Memory B cell (primary cell): Measurements from ENCODE around the gene NPIPA8.
A peak's percentile ranks its signal among the peaks of the same experiment; 100 is the strongest.
"Not testable (repeated sequence)": the region's sequence is repeated elsewhere in the genome, so short reads cannot be mapped to it uniquely, and the experiment has no call there.

Source experiments
- ATAC-seq: fragments of 150-1000 bp; cut with Tn5 transposase; 2 replicates; pipeline ENCODE4 v1.10.0; 2021; ENCODE audit warnings: low read depth, mild to moderate bottlenecking, moderate library complexity
- DNase-seq, 2 donors: peaks; one replicate each; pipeline ENCODE4 v3.0.0; 2022; ENCODE audit warnings: low spot score in 2 of 2
- H3K27ac Mint-ChIP-seq: one replicate; pipeline ENCODE4 v1.8.0; 2022; ENCODE audit warnings: mild to moderate bottlenecking, moderate library complexity, mixed read lengths
- H3K27me3 Mint-ChIP-seq: one replicate; pipeline ENCODE4 v1.8.0; 2022; ENCODE audit warnings: mixed read lengths
- H3K36me3 Mint-ChIP-seq: one replicate; pipeline ENCODE4 v1.8.0; 2022; ENCODE audit warnings: mild to moderate bottlenecking, mixed read lengths
- H3K4me1 Mint-ChIP-seq: one replicate; pipeline ENCODE4 v1.8.0; 2022; ENCODE audit warnings: mixed read lengths
- H3K4me3 Mint-ChIP-seq: one replicate; pipeline ENCODE4 v1.8.0; 2022; ENCODE audit warnings: mild to moderate bottlenecking, moderate library complexity, mixed read lengths
- H3K9me3 Mint-ChIP-seq: one replicate; pipeline ENCODE4 v1.8.0; 2022; ENCODE audit warnings: mixed read lengths

NPIPA8 gene

GRCh38 chr16:18303059-18303706, 33.4 kb downstream of the NPIPA8 start:
- H3K36me3 Mint-ChIP-seq, DNase-seq, H3K4me3 Mint-ChIP-seq, ATAC-seq, H3K27me3 Mint-ChIP-seq, H3K4me1 Mint-ChIP-seq, H3K27ac Mint-ChIP-seq, H3K9me3 Mint-ChIP-seq: not testable (repeated sequence)

DNA sequence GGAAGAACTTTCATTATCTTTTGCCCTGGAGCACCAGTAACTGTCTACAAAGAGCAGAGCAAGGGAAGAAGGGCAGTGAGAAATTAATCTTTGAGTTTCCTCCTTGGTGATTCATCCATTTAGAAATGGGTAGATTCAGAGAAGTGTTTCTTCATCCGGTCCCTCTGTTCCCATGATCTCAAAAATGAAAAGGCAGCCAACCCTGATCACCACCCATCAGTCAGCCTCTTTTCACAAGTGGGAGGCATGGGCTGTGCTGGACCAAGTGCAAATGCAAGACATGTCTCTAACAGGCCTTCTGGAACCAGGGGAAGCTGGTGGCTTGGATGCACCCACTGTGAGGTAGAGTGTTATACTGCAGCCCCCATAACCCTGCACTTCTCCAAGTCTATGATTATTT, 38.8 kb downstream of the NPIPA8 start:
- H3K36me3 Mint-ChIP-seq, DNase-seq, ATAC-seq, H3K9me3 Mint-ChIP-seq, H3K27ac Mint-ChIP-seq, H3K4me1 Mint-ChIP-seq, H3K4me3 Mint-ChIP-seq, H3K27me3 Mint-ChIP-seq: not testable (repeated sequence)

- not testable (repeated sequence) for H3K36me3 Mint-ChIP-seq, ATAC-seq, H3K4me3 Mint-ChIP-seq, DNase-seq, H3K27me3 Mint-ChIP-seq, H3K27ac Mint-ChIP-seq, H3K9me3 Mint-ChIP-seq, H3K4me1 Mint-ChIP-seq
Measured at GRCh38 chr16:18296931-18297330, 39.6 kb downstream of the NPIPA8 start.

DNA sequence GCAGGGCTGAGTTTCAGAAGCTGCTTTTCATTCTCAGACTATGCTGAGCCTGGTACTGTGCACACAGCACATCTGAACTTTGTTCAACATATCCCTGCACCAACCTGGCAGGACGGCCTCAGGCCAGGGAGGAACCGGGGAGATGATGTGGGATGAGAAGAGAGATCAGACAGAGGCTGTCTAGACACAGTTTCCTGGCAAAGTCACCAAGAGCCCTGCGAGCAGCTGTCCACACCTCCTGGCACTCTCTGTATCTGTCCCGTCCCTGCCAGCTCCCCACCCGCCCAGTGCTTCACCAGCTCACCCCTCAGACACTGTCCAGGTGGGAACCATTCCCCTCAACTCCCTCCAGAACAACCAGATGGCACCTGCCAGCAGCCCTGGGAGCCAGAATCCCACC, 42.2 kb downstream of the NPIPA8 start:
- not testable (repeated sequence) for H3K36me3 Mint-ChIP-seq, H3K27me3 Mint-ChIP-seq, H3K4me3 Mint-ChIP-seq, ATAC-seq, DNase-seq, H3K9me3 Mint-ChIP-seq, H3K27ac Mint-ChIP-seq, H3K4me1 Mint-ChIP-seq

GRCh38 chr16:18293337-18293956, 43.1 kb downstream of the NPIPA8 start:
- not testable (repeated sequence) for H3K9me3 Mint-ChIP-seq, H3K4me3 Mint-ChIP-seq, H3K4me1 Mint-ChIP-seq, ATAC-seq, H3K36me3 Mint-ChIP-seq, H3K27me3 Mint-ChIP-seq, H3K27ac Mint-ChIP-seq, DNase-seq

DNA sequence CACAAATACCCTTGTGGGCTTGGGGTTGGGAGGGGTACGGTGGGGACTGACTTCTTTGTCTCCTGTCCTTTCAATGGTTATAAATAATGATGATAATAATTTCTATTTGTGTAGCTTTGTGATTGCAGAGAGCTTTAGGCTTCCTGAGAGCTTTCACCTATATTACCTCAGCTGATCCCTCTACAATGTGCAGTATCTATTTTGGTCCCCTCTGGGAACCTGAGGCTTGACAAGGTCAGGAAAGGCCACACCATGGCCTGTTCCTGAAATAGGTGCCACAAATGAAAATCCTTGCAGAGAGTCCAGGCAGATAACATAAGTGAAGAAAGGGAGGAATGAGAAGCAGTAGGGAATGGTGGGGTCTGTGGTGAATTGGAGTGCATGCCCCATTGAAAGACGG, 45.6 kb downstream of the NPIPA8 start:
- H3K9me3 Mint-ChIP-seq, H3K4me3 Mint-ChIP-seq, H3K36me3 Mint-ChIP-seq, H3K27ac Mint-ChIP-seq, ATAC-seq, DNase-seq, H3K4me1 Mint-ChIP-seq, H3K27me3 Mint-ChIP-seq: not testable (repeated sequence)

DNA sequence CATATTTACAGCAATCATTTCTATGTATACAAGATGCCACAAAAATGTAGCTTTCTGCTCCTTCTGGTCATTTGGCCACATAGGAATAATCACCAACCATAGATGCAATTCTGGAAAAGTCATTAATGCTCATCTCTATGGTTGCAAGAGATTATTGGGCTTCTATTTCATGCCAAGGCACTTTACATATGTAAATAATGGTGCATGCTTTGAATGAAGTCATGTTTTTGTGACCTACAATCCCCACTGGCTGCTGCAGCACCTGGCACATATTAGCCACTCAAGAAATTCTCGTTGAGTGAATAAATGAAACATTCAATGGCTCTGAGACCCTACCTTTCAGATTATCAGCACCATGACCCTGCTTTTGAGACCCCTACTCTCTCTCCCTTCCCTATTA, 50.2 kb downstream of the NPIPA8 start:
- H3K27ac Mint-ChIP-seq, DNase-seq, H3K27me3 Mint-ChIP-seq, H3K4me3 Mint-ChIP-seq, H3K9me3 Mint-ChIP-seq, H3K36me3 Mint-ChIP-seq, ATAC-seq, H3K4me1 Mint-ChIP-seq: not testable (repeated sequence)

DNA sequence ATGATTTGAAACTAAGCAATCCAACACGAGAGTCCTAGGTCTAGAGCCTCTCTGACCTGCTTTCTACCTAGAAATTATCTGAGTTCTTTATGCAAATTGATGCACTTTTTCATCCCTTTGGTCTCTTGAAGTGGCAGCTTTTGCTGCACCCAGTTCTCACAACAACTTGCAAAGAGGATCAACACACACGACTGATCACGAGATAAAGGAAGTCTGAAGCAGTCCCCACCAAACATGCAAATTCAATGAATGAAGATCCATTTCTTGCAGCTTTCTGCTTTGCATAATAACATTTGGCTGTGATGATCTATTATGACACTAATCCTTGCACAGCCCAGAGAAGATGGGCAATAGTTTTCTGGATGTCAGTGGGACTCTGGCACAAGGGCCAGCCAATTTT, 56.2 kb downstream of the NPIPA8 start:
- H3K27me3 Mint-ChIP-seq, DNase-seq, H3K9me3 Mint-ChIP-seq, H3K36me3 Mint-ChIP-seq, H3K4me1 Mint-ChIP-seq, H3K27ac Mint-ChIP-seq, H3K4me3 Mint-ChIP-seq: not testable (repeated sequence)
- ATAC-seq, result peak; percentile 98

DNA sequence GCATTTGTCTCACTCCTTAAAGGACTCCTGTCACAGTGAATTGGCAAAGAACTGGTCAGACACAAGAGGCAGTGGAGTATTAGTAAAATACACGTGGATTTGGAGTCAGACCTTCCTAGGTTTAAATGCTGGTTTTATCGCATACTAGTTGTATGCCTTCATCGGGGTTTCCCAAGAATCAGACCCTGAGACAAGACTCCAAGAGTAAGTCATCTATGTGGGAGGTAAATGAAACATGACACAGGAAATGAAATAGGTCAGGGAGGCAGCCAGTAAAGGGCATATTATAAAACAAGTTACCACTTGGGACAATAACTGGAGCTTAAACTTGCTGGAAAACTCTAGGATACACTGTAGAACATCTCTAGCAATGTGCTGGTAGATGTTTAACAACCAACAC, 59.8 kb downstream of the NPIPA8 start:
- not testable (repeated sequence) for H3K4me1 Mint-ChIP-seq, H3K9me3 Mint-ChIP-seq, H3K36me3 Mint-ChIP-seq, H3K27me3 Mint-ChIP-seq, ATAC-seq, DNase-seq, H3K27ac Mint-ChIP-seq, H3K4me3 Mint-ChIP-seq

- not testable (repeated sequence) for ATAC-seq, H3K27me3 Mint-ChIP-seq, H3K9me3 Mint-ChIP-seq, H3K36me3 Mint-ChIP-seq, H3K4me3 Mint-ChIP-seq, H3K27ac Mint-ChIP-seq, DNase-seq, H3K4me1 Mint-ChIP-seq
Measured at GRCh38 chr16:18270171-18270570, 66.4 kb downstream of the NPIPA8 start.
